ENCODE measurements around the gene TTYH3.
A peak's percentile ranks its signal among the peaks of the same experiment; 100 is the strongest.

TTYH3 gene

DNA sequence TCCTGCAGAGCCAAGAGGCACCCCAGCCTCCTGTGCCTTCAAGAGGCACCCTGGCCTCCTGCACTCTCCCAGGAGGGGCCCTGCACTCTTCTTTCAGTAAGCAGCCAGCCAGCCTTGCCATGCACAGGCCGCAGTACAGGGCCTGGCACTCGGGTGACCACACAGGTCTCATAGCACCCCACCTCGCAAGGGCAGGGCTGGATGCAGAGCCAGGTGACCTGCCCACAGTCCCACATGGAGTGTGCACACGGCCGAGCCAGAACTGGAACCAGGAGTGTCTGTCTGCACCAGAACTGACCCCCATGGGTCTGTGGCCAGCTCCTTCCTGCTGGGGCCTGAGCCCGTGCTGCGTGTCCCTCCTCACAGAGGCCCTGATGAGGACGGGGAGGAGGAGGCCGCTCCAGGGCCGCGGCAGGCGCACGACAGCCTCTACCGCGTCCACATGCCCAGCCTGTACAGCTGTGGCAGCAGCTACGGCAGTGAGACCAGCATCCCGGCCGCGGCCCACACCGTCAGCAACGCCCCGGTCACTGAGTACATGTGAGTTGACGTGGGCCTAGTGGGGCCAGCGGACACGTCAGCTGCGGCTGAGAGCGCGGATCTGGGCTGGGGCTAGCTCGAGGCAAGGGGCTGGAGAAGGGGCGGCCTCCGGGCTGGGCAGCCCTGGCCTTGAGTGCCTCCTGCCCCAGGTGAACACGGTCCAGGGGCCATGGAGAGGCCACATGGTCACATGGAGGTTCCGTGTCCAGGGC, 26.3 kb downstream of the TTYH3 start:
- DNase-seq: no peak
- in situ Hi-C loops (cut with HindIII; ENCODE audit: low pct_ligation_motif_present, low pct_unique_long_range_greater_than_20kb, low sequenced_read_pairs): no loop called here

- in situ Hi-C loops (cut with HindIII; ENCODE audit: low pct_ligation_motif_present, low pct_unique_long_range_greater_than_20kb, low sequenced_read_pairs): no loop called here
- DNase-seq: no peak
Measured at GRCh38 chr7:2658941-2659340, 27.2 kb downstream of the TTYH3 start.

- DNase-seq: no peak
- in situ Hi-C loops (cut with HindIII; ENCODE audit: low pct_ligation_motif_present, low pct_unique_long_range_greater_than_20kb, low sequenced_read_pairs): no loop called here
Measured at GRCh38 chr7:2659556-2660358, 28.0 kb downstream of the TTYH3 start.

DNA sequence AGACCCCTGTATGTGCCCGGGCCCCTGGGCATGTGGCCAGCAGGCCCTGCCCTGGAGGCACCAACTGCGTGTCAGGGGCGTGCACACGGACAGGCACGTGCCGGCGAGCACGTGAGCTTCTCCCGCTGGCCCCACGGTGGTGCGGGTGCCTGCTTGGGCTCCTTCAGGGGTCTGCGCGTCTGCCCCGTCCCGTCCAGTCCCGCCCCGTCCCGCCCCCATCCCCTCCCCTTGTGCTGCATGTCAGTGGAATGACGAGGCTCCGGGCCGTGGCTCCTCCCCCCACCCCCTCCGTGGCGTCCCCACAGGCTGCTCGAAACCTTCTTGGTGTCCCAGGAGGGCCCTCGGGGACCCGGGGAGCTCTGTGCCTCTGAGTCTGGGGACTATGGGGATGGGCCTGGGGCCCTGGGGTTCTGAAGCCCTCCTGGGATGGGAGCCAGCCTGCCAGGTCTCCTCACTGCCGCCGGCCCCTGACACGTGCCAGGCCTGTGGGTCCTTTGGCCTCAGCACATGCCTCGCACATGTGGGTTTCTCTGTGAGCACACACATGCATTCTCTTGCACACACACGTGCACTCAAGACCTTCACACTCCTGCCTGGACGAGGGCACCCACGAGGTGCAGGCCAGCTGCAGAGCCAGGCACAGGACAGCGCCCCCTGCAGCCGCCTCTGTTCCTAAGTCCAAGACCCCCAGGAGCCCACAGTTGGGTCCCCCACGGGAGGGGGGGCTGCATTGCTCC, 28.7 kb downstream of the TTYH3 start:
- no peak for DNase-seq
- in situ Hi-C loops (cut with HindIII; ENCODE audit: low pct_ligation_motif_present, low pct_unique_long_range_greater_than_20kb, low sequenced_read_pairs): no loop called here

- no peak for DNase-seq
- in situ Hi-C loops (cut with HindIII; ENCODE audit: low pct_ligation_motif_present, low pct_unique_long_range_greater_than_20kb, low sequenced_read_pairs): no loop called here
Measured at GRCh38 chr7:2661096-2661449, 29.3 kb downstream of the TTYH3 start.

- DNase-seq: no peak
- in situ Hi-C loops (cut with HindIII; ENCODE audit: low pct_ligation_motif_present, low pct_unique_long_range_greater_than_20kb, low sequenced_read_pairs): no loop called here
Measured at GRCh38 chr7:2661602-2662272, 30.0 kb downstream of the TTYH3 start.

DNA sequence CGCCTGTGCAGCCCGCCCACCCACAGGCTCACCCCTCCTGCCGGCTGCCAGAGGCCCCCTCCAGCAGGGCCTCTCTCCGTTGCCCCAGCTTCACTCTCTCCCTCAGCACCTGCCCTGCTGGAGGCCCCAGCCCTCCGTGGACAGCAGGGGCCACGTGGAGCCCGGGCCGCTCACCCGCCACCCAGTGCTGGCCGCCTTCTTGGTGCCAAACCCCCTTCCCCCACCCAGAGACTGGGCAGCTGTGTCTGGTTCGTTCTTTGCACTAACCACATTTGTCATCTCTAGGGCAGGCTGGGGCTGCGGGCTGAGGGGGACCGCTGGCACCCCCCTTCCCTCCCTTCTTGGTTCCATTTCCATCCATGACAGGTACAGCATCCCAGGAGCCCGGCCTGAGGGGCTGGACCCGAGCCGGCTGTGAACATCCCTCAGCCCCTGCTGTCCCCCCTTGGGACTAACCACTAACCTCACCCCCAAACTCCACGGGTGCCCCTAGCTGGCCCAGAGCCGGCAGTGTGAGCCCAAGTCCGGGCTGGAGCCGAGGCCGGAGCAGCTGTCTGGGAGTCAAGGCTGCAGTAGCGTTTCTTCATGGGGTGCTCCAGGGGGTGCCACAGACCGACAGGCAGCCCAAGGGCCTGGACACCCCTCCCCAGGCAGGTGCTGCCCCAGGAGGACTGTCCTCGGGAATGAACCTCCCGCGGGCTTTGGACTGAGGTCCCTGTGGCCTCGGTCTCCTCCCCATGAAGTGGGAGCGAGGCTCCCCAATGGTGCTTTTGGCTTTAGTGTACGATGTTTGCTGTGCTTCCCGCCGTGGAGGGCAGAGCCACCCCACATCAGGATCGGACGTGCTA, 30.7 kb downstream of the TTYH3 start:
- in situ Hi-C loops (cut with HindIII; ENCODE audit: low pct_ligation_motif_present, low pct_unique_long_range_greater_than_20kb, low sequenced_read_pairs): no loop called here

GRCh38 chr7:2663121-2663886, 31.5 kb downstream of the TTYH3 start:
- in situ Hi-C loops (cut with HindIII; ENCODE audit: low pct_ligation_motif_present, low pct_unique_long_range_greater_than_20kb, low sequenced_read_pairs): no loop called here
- no peak for DNase-seq

More for the DNA sequence above, 30.7 kb downstream of the TTYH3 start:
- no peak for DNase-seq

- in situ Hi-C loops (cut with HindIII; ENCODE audit: low pct_ligation_motif_present, low pct_unique_long_range_greater_than_20kb, low sequenced_read_pairs): no loop called here
- DNase-seq: no peak
Measured at GRCh38 chr7:2663960-2664359, 32.2 kb downstream of the TTYH3 start.

DNA sequence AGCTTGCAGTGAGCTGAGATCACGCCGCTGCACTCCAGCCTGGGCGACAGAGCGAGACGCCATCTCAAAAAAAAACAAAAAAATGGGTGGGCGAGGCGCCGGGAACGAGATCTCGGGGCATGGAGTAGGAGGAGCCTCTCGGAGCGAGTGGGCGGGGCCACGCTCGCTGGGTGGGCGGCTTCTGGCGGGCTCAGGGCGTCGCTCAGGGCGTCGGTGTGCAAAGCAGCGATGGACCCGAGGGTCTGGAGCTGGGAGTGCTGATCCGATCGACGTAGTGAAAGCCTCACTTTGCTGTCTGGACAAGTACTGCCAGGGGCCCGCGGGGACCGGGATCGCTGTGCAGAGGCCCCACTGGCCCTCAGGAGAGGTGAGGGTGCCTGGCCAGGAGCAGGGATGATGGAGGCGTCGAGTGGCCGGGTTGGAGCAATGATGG, 33.6 kb downstream of the TTYH3 start:
- DNase-seq: no peak
- in situ Hi-C loops (cut with HindIII; ENCODE audit: low pct_ligation_motif_present, low pct_unique_long_range_greater_than_20kb, low sequenced_read_pairs): no loop called here

- in situ Hi-C loops (cut with HindIII; ENCODE audit: low pct_ligation_motif_present, low pct_unique_long_range_greater_than_20kb, low sequenced_read_pairs): no loop called here
- no peak for DNase-seq
Measured at GRCh38 chr7:2666155-2666554, 34.4 kb downstream of the TTYH3 start.

DNA sequence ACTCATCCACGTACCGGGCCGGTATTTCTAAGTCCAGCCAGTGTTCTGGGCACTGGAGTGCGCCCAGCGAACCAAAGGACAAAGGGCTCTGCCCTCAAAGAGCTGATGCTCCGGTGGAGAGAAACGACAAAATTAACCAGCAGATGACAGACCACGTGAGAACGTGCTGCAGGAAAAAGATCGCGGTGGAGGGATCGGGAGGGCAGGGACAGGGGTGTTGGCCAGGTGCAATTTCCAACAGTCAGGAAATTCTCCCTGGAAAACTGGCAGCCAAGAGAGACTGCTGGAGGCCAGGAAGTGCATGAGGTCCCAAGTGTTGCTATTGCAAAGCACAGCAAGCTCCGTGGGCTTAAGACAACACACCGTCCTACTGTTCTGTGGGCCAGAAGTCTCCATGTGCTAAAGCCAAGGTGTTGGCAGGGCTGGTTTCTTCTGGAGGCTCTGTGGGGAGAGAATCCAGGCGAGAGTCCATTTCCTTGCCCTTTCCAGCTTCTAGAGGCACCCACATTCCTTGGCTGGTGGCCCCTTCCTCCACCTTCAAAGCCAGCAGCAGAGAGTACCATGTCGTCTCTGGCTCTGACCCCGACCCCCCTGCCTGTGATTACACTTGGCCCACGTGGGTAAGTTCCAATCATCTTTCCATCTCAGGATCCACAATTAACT, 34.9 kb downstream of the TTYH3 start:
- DNase-seq: no peak
- in situ Hi-C loops (cut with HindIII; ENCODE audit: low pct_ligation_motif_present, low pct_unique_long_range_greater_than_20kb, low sequenced_read_pairs): no loop called here

DNA sequence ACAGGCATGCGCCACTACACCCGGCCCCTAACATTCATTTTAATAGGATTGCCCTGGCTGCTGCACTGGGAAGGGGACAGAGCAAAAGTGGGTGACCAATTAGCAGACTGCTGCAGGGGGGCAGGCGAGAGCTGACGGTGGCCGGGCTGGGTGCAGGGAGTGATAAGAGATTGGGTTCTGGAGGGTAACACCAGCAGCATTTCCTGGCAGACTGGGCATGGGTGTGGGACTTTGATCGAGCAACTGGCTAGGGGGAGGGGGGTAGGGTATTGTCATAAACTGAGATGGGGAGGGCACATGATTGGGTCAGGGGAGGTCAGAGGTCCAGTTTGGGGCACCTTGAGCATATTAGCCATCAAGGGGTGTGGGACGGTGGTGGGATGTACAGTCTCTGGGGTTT, 36.1 kb downstream of the TTYH3 start:
- in situ Hi-C loops (cut with HindIII; ENCODE audit: low pct_ligation_motif_present, low pct_unique_long_range_greater_than_20kb, low sequenced_read_pairs): no loop called here

DNA sequence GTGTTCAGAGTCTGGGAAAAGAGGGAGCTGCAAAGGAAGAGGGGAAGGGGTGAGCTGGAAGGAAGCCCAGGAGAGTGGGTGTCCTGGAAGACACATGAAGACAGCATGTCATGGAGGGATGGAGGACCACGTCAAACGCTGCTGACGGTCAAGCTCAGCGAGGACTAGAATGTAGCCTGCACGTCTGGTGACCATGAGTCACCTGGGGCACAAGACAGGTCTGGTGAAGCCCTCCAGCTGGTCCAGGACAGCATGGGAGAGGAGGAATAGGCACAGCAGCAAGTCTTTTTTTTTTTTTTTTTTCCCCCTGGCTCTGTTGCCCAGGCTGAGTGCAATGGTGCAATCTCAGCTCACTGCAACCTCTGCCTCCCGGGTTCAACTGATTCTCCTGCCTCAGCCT, 36.6 kb downstream of the TTYH3 start:
- DNase-seq: peak; percentile 45
- in situ Hi-C loops (cut with HindIII; ENCODE audit: low pct_ligation_motif_present, low pct_unique_long_range_greater_than_20kb, low sequenced_read_pairs): no loop called here

More for the DNA sequence above, 36.1 kb downstream of the TTYH3 start:
- DNase-seq: no peak

- in situ Hi-C loops (cut with HindIII; ENCODE audit: low pct_ligation_motif_present, low pct_unique_long_range_greater_than_20kb, low sequenced_read_pairs): no loop called here
- DNase-seq: no peak
Measured at GRCh38 chr7:2670171-2670570, 38.4 kb downstream of the TTYH3 start.

DNA sequence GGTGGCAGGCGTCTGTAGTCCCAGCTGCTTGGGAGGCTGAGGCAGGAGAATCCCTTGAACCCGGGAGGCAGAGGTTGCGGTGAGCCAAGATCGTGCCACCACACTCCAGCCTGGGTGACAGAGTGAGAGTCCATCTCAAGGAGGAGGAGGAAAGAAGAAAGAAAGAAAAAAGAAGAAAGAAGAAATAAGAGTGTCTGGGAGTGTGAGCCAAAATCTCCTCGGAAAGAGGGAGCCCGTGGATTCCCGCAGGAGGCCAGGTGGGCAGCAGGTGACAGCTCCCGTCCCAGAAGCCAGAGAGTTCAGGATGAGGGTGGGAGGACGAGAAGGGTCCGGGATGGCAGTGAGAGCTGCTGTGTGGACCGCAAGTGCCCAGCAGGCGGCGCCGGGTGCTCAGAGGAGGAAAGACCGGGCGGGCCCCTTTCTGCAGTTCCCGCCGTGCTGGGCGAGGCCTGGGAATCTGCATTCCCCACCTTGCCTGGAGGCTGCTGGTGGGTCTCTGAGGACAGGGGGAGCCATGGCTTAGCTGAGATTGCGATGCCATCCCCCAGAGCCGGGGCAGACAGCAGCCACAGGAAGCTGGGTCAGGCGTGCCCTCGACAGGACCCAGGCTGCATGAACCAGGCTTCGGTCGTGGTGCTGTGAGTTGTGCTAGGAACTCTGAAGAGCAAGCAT, 39.1 kb downstream of the TTYH3 start:
- in situ Hi-C loops (cut with HindIII; ENCODE audit: low pct_ligation_motif_present, low pct_unique_long_range_greater_than_20kb, low sequenced_read_pairs): no loop called here
- DNase-seq: peak; percentile 78

Measured in ACHN (cell line).